Left hindlimb (tissue), 1 donor: ENCODE results near the gene FGD4.
"Not testable (repeated sequence)": the region's sequence is repeated elsewhere in the genome, so short reads cannot be mapped to it uniquely, and the experiment has no call there.

Experiments used
- DNase-seq: peaks from one replicate; pipeline ENCODE4 v3.0.0-alpha.2; 2018

FGD4 gene

DNA sequence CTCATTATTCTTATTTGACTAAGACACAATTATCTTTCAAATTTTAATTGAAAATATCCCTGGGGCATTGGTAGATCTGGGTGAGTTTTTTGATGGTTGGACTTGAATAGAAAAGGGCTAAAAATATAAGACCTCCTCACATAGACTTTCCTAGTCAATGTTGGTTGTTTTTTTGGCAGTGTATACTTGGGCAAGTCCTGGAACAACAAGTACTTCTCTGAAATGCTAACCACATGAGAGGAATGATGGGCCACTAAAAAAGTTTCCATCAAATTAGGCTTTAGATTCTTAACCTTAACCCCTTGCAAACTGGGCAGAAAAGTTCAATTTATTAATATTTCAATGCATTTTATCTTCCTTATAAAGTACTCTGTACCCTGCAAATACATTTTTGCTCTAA is 97.6 kb downstream of the FGD4 start:
- no peak for DNase-seq

DNA sequence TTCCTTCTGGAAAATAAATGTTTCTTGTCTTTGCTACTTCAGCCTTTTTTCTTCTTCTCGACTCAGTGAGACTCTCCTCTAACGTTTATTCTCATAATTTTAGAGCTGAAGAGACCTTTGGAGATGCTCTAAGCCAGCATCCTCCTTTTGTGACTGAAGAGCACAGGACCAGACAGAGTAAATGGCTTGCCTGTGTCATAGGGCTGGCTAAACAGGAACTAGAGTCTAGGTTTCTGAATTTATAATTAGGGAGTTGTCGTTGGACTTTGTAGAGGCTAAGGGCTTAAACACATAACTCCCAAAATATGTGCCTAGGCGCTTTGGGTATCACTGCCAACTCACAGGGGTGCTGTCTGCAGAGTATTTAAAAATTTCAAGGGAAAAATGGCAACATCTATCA is 98.5 kb downstream of the FGD4 start:
- no peak for DNase-seq

DNA sequence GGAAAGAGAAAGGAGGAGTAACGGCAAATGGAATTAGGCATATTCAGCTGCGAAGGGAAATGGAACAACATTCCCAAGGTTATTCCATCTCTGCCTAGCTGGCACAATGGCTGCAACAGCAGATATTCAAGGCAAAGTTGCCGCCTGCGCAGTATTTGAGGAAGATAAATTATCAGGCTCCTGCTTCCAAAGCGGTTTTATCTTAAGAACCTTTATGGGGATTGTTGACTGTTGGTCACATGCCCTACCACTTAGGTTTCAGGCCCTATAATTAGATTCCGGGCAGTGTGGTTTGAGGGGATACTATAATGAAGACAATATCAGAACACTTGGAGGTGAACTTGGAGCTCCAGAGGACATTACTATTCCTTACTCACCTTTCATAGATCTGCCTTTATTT is 99.7 kb downstream of the FGD4 start:
- DNase-seq = no peak

DNA sequence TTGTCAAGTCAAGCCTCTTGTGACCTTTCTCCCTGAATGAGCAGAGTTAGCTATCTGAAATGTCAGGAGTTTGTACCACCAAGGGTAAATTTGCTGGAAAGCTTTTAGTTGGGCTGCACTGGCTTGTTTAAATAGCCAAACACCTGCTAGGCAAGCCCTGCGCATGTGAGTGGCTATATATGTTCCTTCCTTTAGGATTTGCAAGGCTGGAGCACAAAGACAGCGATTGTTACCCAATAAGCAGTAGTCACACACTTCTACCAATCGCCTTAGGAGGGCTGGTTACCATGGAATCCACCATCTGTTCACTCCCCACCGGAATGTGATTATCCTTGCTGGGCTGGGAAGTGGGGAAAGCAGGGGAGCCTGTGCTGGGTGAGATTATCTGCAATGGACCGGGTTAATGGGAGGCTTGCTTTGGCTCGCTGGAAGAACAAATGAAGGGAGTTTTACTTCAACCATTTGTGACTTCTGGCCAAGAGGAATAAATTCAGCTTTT is 102.5 kb downstream of the FGD4 start:
- DNase-seq = peak; percentile 65

DNA sequence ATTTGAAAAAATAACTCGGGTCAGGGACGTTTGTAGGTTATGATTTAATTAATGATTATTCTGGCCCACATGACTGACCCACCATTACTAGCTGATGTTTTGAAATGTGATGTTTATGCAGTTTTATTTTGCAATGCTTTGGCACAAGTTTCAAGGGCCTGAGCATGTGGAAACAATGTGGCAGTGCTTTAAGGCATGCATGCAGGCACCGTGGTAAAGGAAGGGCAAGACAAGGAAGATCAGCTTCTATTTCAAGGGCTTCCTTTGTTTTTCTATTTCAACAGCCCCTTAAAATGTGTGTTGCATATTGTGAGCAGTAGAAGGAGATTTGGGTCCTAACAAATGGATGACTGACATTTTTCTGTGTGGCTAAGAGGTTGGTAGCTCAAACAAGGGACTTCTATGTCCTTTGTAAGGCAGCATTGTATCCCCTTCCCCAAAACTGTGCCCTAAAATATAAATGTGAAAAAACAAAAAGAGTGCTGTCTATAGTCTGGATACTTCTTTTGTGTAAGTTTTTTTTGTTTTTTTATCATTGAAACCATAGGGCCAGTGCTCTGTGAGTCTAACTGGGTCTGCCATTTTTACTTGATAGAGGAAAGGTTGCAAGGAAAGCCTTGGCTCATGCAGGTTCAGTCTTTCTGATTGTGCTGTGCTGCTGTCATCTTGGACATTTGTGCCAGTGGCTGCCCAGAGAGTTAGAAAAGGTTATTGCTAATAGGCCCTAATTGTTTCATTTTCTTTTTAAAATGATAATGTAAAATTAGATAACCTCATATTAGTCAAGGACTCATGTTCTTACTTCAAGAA is 103.5 kb downstream of the FGD4 start:
- no peak for DNase-seq

DNA sequence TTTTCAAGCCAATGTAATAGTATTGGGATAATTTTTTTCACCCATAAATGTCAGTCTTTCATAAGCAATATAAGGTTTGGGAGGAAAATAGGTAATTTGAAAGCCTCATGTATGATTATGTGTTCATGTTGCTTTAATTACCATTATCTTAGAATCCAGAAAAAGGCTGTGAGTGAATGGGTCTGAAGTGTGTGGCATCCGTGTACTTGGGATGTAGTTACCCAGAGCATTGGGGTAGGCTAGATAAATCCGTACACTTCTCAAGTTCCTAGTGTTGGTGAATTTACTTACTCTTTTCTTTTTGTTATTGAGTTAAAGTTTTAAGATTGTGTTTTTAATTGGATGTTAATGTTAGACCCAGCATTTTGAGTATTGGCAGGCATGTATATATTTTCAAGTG is 104.4 kb downstream of the FGD4 start:
- DNase-seq = no peak

DNA sequence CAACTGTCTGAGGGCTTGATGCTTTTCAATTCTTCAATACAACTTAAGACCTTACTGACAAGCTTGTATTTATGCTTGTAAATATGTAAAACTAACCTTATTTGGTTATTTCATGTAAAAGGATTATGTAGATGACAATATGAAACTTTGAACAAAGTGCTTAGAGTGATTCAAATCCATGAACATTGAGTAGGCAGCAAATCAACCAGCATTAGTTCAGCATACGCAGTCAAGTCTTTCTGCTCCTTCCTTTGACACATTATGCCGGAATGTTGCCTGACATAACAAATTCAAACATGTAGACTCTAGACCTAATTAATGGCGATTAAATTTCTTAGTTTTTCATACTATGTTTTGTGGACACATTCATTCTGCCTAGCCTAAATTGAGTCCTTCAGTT is 105.2 kb downstream of the FGD4 start:
- no peak for DNase-seq

DNA sequence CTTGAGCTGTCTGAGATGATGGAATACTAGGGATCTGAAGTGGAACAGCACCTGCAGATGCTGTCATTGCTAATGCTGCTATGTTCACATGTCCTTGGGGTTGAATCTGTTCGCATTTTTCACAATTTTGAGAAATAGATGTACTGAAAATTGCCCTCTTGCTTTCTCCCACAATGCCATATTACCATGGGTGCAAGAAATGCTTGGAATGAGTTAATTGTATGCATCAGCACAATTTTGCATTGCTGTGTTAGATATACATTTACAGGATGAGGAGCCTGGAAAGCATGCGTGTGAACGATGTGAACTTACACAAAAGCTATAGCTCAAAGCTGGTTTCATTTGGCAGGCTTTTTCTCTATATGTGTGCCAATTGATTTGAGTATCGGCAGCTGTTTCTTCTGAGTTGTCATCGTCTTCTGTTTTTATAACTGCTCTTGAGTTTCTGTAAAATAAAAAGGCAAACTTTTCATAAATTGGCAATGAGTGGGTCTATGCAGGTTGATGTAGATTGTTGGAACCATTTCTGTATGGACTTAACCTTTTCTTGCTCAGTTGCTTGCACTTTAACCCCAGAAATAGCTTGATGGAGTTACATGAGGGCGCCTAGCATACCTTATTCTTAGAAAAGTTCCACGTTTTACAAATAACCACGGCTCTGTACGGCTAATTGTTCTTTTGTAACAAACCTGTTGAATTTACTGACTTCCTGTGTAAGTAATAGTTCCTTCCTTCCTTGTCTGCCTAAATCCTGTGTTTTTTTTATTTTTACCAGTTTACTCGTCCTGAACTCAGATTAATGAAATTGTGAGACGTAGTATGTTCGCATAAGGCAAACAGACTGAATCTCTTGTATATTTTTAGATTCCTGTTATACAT is 105.9 kb downstream of the FGD4 start:
- no peak for DNase-seq

DNA sequence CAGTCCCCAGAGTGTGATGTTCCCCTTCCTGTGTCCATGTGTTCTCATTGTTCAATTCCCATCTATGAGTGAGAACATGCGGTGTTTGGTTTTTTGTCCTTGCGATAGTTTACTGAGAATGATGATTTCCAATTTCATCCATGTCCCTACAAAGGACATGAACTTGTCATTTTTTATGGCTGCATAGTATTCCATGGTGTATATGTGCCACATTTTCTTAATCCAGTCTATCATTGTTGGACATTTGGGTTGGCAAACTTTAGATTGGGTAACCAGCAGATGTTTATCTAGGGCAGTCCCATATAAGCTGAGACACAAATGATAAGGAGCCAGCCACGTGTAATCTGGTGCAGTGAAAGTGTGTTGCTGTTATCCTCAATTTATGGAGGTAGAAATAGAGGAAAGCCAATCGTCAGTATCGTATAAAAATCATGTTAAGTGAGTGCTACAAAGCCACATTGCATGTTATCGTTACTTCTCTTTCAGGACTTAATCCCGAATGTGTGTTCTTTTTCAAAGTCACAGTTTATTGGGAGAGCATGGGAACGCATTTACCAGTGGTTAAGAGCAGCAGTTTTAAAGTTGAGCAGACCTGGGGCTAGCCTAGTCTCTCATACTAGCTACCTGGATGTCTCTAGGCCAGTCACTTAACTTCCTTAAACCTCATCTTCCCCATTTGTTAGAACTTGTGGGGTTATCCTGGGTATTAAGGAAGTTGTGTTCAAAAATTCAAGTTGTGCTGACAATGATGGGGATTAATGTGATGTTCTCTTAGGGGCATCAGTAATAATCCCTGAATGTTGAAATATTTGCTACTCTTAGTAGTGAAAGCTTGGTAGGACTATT is 108.0 kb downstream of the FGD4 start:
- DNase-seq = not testable (repeated sequence)

DNA sequence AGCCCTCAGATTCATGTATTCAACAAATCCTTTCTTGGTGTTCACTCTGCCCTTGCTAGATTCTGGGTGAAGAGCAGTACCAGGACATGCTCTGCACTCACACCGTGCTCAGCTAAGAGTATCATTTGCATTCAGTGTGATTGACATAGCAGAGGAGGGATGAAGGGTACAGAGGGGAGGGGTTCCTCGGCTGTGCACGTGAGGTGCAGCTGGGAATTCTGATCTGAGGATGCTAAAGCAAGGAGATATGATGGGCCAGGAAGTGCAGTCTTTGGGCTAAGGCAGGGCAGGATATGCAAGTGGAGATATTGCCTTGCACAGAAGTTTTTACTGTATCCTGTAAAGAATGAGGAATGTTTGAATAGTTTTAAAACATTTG is 108.6 kb downstream of the FGD4 start:
- DNase-seq = no peak

DNA sequence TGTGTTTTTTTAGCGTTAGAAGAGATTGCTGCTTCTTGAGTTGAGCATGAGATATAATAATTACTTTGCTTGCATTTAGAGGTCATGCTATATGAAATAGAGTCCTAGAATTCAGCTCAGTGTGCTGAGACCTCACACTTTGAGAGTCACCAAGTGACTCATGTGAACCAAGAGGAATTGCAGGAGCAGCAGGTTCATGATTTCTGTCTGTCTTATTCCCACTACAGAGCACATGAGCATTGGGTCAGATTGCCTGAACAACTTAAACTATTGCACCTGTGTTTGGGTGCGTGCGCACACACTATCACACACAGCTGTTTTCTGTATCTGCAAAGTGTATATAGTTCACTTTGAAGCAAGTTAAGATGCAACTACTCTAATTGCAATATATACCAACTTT is 109.3 kb downstream of the FGD4 start:
- no peak for DNase-seq

DNA sequence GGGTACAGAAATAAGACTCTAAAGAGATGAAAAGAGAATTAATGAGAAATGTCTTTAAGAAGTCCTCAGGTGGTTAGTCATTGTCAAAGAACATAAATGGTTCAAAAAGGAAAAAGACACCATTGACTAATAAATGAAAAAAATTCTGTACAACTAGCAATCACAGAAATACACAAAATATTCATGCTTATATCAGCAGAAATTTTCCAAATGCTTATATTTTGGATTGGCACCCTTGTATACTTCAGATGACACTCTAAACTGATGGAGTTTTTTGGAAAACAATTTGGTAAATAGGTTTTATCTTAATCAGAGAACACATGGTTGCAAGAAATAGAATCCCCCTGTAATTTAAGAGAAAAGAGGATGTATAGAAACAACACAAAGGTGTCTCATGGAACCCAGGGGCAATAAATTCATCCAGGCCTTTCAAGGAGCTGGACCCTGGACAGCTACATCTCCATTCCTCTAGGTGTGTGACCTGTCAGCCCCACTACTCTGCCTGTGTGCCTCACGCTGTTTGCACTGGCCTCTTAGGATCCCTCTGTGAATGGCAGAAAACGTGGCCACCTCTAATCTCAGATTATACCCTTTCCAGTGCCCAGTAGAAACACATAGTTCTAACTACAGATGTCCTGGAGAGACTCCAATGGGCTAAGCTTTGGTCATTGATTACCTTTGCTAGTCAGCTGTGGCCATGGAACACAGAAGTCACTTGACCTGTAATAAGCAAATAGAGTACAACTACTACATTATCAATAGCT is 110.2 kb downstream of the FGD4 start:
- no peak for DNase-seq

DNA sequence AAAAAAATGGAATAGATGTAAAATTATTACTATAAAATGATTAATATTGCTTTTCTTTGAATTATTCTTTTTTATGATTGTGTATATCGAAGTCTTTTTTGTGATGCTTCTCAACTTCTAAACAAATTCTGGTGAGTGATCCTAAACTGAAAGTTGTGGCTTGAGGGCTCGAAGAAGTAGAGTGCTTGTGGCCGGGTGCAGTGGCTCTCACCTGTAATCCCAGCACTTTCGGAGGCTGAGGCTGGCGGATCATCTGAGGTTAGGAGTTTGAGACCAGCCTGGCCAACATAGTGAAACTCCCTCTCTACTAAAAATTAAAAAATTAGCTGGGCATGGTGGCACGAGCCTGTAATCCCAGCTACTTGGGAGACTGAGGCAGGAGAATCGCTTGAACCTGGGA is 112.6 kb downstream of the FGD4 start:
- not testable (repeated sequence) for DNase-seq

DNA sequence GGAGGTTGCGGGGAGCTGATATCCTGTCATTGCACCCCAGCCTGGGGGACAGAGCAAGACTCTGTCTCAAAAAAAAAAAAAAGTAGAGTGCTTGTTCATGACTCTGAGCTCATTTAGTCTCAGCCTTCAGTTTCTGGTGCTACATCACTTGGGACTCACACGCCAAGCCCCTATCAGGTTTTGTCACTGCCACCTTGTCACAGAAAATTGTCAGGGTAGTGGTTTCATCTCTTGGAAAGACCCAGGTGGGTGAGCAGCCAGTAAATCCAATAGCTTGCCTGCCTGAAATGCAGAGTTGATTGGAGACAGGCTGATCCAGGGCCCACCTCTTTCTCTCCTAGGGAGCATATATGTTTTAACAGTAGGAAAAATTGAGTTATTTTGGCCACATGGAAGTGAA is 113.0 kb downstream of the FGD4 start:
- no peak for DNase-seq

DNA sequence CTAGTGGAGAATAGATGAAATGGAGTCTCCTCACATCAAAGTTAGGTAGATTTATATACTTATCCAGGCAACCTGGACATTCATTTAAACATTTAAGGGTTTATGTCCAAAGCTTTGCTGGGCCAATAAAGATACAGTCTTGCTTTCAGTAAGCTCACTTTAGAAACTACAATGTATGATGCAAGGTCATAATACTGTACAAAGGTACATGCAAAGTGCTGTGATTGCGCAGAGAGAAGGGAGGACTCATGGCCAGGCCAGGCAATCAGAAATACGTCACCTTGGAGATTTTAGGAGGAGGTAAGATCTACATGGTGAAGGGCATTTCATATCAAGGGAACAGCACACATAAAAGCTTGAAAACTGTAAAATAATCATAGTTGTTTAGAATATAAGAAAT is 113.6 kb downstream of the FGD4 start:
- DNase-seq = no peak

DNA sequence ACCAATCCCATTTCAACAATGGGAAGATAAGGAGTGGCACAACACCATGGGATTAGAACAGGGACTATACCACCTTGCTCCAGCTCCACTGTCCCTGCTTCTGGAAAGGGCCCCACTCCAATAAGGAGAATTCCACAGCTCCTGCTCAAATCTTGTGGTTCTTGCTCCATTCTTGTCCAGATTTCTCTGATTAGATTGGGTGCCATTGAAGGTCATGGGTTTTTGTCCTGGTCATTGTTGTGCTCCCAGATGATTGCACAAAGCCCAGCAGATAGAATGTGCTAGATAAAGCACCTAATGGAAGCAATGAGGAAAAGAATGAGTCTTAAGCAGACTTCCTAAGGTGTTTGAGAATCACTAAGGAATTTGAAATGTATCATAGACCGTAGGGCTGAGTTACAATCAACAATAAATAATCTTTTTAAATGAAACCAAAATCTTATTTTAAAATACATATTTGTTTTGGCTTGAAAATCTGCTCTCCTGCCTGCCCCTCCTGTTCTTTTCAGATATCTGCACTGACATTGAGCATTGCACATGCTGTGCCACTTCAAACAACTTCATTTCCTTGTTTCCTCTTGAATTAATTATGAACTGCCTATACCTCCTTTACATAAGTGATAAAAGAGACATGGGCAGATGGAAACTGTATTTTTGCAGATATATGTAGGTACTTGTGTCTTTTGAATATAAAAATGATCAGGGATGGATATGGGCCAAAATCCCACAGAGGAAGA is 115.9 kb downstream of the FGD4 start:
- DNase-seq = no peak

DNA sequence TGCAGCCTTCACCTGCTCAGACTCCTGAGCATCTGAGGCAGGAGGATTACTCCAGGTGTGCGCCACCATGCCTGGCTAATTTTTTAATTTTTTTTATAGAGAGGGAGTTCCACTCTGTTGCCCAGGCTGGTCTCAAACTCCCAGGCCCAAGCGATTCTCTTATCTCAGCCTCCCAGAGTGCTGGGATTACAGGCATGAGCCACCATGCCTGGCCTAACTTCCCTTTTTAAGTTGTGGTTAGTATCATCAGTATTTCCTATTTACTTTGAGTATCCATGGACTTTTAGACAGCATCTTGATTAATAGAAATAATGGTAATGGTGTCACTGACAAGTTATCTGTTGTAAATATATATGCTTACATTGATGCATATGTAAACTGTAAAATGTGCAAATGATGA is 116.9 kb downstream of the FGD4 start:
- DNase-seq = no peak

DNA sequence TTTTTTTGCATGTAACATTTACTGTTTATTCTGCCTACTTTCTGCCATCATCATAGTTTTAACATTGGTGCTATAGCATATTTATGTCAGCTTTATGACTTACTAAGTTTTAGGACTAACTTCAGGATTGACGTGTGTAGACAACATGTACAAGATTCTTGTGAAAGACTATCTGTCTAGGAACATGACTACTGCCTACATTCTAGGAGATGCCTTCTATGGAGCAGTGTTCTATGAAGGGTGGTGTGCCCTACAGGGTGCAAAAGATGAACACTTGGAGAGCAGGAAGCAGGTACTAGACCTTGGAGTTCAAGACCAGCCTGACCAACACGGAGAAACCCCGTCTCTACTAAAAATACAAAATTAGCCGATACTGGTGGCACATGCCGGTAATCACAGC is 118.6 kb downstream of the FGD4 start:
- no peak for DNase-seq

DNA sequence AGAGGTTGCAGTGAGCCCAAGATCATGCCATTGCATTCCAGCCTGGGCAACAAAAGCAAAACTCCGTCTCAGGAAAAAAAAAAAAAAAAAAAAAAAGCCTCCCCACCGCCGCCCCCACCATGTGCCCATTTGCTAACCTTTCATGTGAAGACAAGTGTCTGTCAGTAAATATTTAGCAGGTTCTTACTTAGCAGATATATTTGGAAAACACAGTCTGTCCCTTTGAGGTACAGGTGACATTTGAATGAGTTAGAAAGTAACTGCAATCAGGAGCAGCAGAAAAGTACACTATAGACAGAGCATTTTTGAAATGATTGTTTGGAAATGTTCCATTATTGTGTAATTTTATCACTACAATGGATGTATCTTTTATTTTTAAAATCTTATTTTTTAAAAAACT is 119.7 kb downstream of the FGD4 start:
- DNase-seq = no peak

DNA sequence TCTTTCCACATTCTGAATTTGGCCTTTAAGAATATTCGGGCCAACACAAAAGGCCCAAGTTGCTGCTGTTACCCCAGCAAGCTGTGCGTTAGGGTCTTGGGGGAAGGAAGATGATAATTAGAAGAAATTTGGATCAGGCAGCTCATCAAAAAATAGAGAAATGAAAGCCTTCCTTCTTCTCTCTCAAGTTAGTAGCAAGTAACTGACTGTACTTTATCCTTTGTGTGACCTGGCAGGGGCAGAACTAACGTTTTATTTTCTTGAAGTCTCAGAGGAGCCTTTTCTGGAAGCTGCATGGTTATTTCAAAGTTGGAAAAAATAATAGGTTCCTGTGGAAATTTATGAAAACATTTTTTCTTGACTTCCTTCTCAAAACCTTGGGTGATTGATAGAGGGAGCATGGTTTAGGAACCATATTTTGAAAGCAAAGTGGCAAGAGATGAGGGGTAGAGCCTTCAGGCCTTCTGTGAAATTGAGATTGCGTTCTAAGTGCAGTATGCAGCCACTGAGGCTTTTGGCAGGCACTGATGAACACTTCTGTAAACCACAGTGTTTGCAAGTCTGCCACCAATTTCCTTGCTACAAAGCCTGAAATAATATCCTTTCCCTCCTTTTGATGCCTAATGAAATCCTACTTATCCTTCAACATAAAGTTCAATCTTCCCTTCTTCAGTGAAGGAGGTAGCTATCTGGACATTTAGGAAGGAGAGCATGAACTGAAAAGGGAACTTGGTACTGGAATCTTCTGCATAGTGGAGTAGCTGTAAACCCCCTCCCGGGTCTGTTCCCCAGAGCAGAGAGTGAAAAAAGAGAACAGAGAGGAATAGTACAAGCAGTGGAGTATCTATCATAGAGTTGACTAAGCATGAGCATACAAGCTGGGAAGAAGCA is 123.2 kb downstream of the FGD4 start:
- no peak for DNase-seq

DNA sequence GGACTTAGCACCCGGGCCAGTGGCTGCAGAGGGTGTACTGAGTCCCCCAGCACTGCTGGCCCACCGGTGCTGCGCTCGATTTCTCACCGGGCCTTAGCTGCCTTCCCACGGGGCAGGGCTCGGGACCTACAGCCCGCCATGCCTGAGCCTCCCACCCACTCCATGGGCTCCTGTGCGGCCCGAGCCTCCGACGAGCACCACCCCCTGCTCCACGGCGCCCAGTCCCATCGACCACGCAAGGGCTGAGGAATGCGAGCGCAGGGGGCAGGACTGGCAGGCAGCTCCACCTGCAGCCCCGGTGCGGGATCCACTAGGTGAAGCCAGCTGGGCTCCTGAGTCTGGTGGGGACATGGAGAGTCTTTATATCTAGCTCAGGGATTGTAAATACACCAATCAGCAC is 126.4 kb downstream of the FGD4 start:
- not testable (repeated sequence) for DNase-seq
